Mucosa of descending colon (tissue), 3 donors: Measurements from ENCODE around the gene SNAP91. TPM values are rescaled to one million over a fixed set of nuclear protein-coding genes. Genes with fewer than 3 reads are reported as not detected.
A peak's percentile ranks its signal among the peaks of the same experiment; 100 is the strongest.

Source experiments
- ATAC-seq: fragments of 200-7000 bp; cut with Tn5 transposase; one replicate; pipeline ENCODE4 v1.9.1; 2020; ENCODE audit warnings: mild to moderate bottlenecking, moderate library complexity
- DNase-seq, 3 donors: peaks; one replicate each; pipeline ENCODE4 v3.0.0-alpha.2; 2020
- H3K36me3 ChIP-seq: fragments of 200-600 bp; one replicate; pipeline ENCODE4 v1.8.0; 2021; ENCODE audit warnings: low read depth, mild to moderate bottlenecking
- H3K4me1 ChIP-seq: fragments of 200-600 bp; one replicate; pipeline ENCODE4 v1.8.0; 2021; ENCODE audit warnings: low read depth, mild to moderate bottlenecking
- H3K4me3 ChIP-seq: fragments of 200-600 bp; one replicate; pipeline ENCODE4 v1.8.0; 2021; ENCODE audit warnings: mild to moderate bottlenecking
- H3K9me3 ChIP-seq: fragments of 200-600 bp; one replicate; pipeline ENCODE4 v1.8.0; 2021; ENCODE audit warnings: mild to moderate bottlenecking
- CTCF ChIP-seq: fragments of 200-600 bp; IDR thresholded peaks from one replicate; pipeline ENCODE4 v1.8.0; 2022; ENCODE audit warnings: antibody characterized with exemption, mild to moderate bottlenecking
- intact Hi-C, 2 donors: fragments of 100-400 bp; cut with DNase I in 1 of 2; cut with micrococcal nuclease in 1 of 2; formaldehyde crosslinking; loops; one replicate each; pipeline versions ENCODE4 v1.11.0 to v1.11.1; 2022; cut with DNase I, micrococcal nuclease
- total RNA-seq, 3 donors: library from RNA; stranded (reverse); fragmentation: NEBNext Ultra II Directional in 2 of 3; extraction: Animal tissue kit (Norgen Biotek cat#: 25700) in 2 of 3; gene quantifications; one replicate each; pipeline versions ENCODE4 v1.2.1 to v1.2.4, GENCODE V29; 2021 to 2023
- donor health status: DM: no; HTN: no; CAD: no; lungs with moderate emphysema.
- donor health status: DM: no; HTN: no; CAD: no.
- donor health status: DM: no; HTN: yes; CAD: no.

Gene SNAP91
- total RNA-seq, 3 donors from 2014 or later = 0.29 to 3.5 (median 0.49) TPM

GRCh38 chr6:83536647-83537589 lies 172.0 kb downstream of the SNAP91 start:
- DNase-seq = no peak
- no peaks in the 10 kb centered on the region for H3K9me3 ChIP-seq
- no peak for TF ChIP-seq CTCF
- H3K36me3 ChIP-seq = no peaks in the 10 kb centered on the region
- no peaks in the 10 kb centered on the region for H3K4me1 ChIP-seq
- ATAC-seq = no peak
- no peak overlapping the region for H3K4me3 ChIP-seq
- intact Hi-C loops = no loop called here

- TF ChIP-seq CTCF = peak; percentile 50
- ATAC-seq = peak; percentile 64
Observed at GRCh38 chr6:83536034-83536646, 172.8 kb downstream of the SNAP91 start.

GRCh38 chr6:83518816-83519480 lies 190.0 kb downstream of the SNAP91 start:
- ATAC-seq (no peak), DNase-seq (no peak)
- intact Hi-C loops = loop anchor here in 1 of 2 donors (10.0 kb wide), 3 partner anchors 104 to 444 kb away; no protein-coding TSS in a partner anchor
- no peaks in the 10 kb centered on the region for H3K9me3 ChIP-seq
- no peaks in the 10 kb centered on the region for H3K36me3 ChIP-seq
- no peak overlapping the region for H3K4me3 ChIP-seq
- no peaks in the 10 kb centered on the region for H3K4me1 ChIP-seq
- TF ChIP-seq CTCF = no peak

More at GRCh38 chr6:83536034-83536646, 172.8 kb downstream of the SNAP91 start:
- no peaks in the 10 kb centered on the region for H3K36me3 ChIP-seq
- intact Hi-C loops = no loop called here
- H3K4me1 ChIP-seq = no peaks in the 10 kb centered on the region
- DNase-seq = peak in 1 of 3 donors; percentile 78
- no peak overlapping the region for H3K4me3 ChIP-seq
- H3K9me3 ChIP-seq = no peaks in the 10 kb centered on the region

- Histone ChIP-seq H3K9me3 (no peaks in the 10 kb centered on the region), H3K36me3 (no peaks in the 10 kb centered on the region), H3K4me1 (no peaks in the 10 kb centered on the region), H3K4me3 (no peak overlapping the region)
- no peak for ATAC-seq
- DNase-seq = no peak
- intact Hi-C loops = loop anchor here in 1 of 2 donors (10.0 kb wide), 3 partner anchors 103 to 443 kb away; no protein-coding TSS in a partner anchor
- no peak for TF ChIP-seq CTCF
Observed at GRCh38 chr6:83517500-83517899, 191.4 kb downstream of the SNAP91 start.

GRCh38 chr6:83514866-83515466 lies 193.9 kb downstream of the SNAP91 start:
- peaks cover 7% of the 10 kb centered on the region for H3K4me1 ChIP-seq
- TF ChIP-seq CTCF = peak; percentile 46
- intact Hi-C loops = loop anchor here (5.0 to 10.0 kb wide), 5 partner anchors 98 to 440 kb away; no protein-coding TSS in a partner anchor
- DNase-seq (peak in 1 of 3 donors; percentile 74), ATAC-seq (peak; percentile 57)
- no peaks in the 10 kb centered on the region for H3K36me3 ChIP-seq
- H3K4me3 ChIP-seq = no peak overlapping the region
- H3K9me3 ChIP-seq = no peaks in the 10 kb centered on the region
